SK-N-MC (cell line): ENCODE results near the gene KRT14.

Source experiments
- EZH2 ChIP-seq: fragments of 200-600 bp; sonication (generic); IDR thresholded peaks from one replicate; pipeline ENCODE4 v1.6.1; 2017; ENCODE audit warnings: antibody characterized with exemption
- FOXP2 ChIP-seq: optimal IDR thresholded peaks from 2 replicates; pipeline ENCODE3; 2011; ENCODE audit warnings: mild to moderate bottlenecking, moderate library complexity; ENCODE audit not compliant: insufficient read depth; ENCODE audit errors: extremely low read length, control extremely low read depth
- POLR2AphosphoS5 ChIP-seq: IDR thresholded peaks from 2 replicates; pipeline ENCODE4 v1.6.1; 2012; ENCODE audit warnings: mild to moderate bottlenecking, low read depth, low read length, borderline replicate concordance

DNA sequence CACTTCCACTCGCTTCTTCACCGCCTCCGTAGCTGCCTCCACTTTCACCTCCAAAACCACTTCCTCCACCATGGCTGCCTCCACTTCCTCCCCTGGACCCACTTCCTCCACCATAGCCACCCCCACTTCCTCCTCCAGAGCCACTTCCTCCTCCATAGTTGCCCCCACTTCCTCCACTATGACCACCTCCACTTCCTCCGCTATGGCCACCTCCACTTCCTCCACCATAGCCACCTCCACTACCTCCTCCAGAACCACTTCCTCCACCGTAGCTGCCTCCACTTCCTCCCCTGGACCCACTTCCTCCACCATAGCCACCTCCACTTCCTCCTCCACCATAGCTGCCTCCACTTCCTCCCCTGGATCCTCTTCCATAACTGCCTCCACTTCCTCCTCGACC, 19.4 kb downstream of the KRT14 start:
- TF ChIP-seq EZH2 (no peak), POLR2AphosphoS5 (no peak), FOXP2 (no peak)
